OCI-LY3 (cell line): ENCODE measurements around the gene HCN2.

ENCODE experiments used
- EZH2phosphoT487 ChIP-seq: fragments of 200-600 bp; shearing (Covaris generic); IDR thresholded peaks from 2 replicates; pipeline ENCODE4 v1.6.1; 2018; ENCODE audit warnings: antibody characterized with exemption, mixed run types, low read depth
- TF ChIP-seq, protein P1 (sequence below): fragments of 200-600, 300-600 bp; sonication (generic); IDR thresholded peaks from 2 replicates; pipeline ENCODE4 v1.5.1; 2014; ENCODE audit warnings: antibody characterized with exemption, low read length, low read depth

DNA sequence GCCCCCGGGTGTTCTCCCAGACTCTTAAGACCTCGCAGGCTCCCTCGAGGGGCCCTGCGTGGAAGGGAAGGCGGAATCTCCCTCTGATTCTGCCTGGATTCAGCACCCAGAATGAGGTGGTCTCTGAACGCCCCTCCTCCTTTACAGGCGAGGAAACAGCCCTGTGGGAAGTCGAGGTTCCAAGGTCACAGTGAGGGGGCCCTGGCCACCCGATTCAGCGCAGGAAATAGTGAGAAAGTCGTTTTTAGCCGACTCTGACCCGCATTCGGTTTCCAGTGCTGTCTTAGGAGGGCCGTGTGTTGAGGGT is 16.2 kb upstream of the HCN2 start:
- TF ChIP-seq, protein P1, sequence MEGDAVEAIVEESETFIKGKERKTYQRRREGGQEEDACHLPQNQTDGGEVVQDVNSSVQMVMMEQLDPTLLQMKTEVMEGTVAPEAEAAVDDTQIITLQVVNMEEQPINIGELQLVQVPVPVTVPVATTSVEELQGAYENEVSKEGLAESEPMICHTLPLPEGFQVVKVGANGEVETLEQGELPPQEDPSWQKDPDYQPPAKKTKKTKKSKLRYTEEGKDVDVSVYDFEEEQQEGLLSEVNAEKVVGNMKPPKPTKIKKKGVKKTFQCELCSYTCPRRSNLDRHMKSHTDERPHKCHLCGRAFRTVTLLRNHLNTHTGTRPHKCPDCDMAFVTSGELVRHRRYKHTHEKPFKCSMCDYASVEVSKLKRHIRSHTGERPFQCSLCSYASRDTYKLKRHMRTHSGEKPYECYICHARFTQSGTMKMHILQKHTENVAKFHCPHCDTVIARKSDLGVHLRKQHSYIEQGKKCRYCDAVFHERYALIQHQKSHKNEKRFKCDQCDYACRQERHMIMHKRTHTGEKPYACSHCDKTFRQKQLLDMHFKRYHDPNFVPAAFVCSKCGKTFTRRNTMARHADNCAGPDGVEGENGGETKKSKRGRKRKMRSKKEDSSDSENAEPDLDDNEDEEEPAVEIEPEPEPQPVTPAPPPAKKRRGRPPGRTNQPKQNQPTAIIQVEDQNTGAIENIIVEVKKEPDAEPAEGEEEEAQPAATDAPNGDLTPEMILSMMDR, result no peak
- TF ChIP-seq EZH2phosphoT487, result no peak
